Astrocyte (in vitro differentiated cells and primary cell): ENCODE data around the gene NLGN1.

Experiments
- EZH2 ChIP-seq: IDR thresholded peaks from 2 replicates; pipeline ENCODE4 v1.6.1; 2012; ENCODE audit warnings: mild to moderate bottlenecking, low read length, inconsistent platforms; ENCODE audit not compliant: insufficient read depth
- TF ChIP-seq, protein P1 (sequence below): IDR thresholded peaks from 2 replicates; pipeline ENCODE4 v1.5.1; 2011; ENCODE audit warnings: low read depth, mild to moderate bottlenecking, inconsistent platforms, low read length, moderate library complexity; ENCODE audit not compliant: insufficient read depth

GRCh38 chr3:174334111-174334510, 936.6 kb downstream of the NLGN1 start:
- no peak for TF ChIP-seq EZH2
- TF ChIP-seq, protein P1, sequence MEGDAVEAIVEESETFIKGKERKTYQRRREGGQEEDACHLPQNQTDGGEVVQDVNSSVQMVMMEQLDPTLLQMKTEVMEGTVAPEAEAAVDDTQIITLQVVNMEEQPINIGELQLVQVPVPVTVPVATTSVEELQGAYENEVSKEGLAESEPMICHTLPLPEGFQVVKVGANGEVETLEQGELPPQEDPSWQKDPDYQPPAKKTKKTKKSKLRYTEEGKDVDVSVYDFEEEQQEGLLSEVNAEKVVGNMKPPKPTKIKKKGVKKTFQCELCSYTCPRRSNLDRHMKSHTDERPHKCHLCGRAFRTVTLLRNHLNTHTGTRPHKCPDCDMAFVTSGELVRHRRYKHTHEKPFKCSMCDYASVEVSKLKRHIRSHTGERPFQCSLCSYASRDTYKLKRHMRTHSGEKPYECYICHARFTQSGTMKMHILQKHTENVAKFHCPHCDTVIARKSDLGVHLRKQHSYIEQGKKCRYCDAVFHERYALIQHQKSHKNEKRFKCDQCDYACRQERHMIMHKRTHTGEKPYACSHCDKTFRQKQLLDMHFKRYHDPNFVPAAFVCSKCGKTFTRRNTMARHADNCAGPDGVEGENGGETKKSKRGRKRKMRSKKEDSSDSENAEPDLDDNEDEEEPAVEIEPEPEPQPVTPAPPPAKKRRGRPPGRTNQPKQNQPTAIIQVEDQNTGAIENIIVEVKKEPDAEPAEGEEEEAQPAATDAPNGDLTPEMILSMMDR: no peak
